Measurements from ENCODE around the gene PLOD2. TPM values are rescaled to one million over a fixed set of nuclear protein-coding genes. Genes with fewer than 3 reads are reported as not detected.

Gene PLOD2
- total and polyA plus RNA-seq, 2 of the 4 experiments (the other 2 are of a cell fraction): 84.0 to 117 TPM

GRCh38 chr3:146085678-146086077 lies 75.3 kb downstream of the PLOD2 start:
- Histone ChIP-seq H4K91ac (ENCODE audit: insufficient read depth, low read depth, low read length) (no peak overlapping the region), H3K4me3 (ENCODE audit: insufficient read depth, low read depth, low read length) (no peak overlapping the region), H4K8ac (ENCODE audit: low read depth in 2 of 2, low read length in 2 of 2) (no peak overlapping the region), H3K23ac (ENCODE audit: low read depth, low read length) (no peak overlapping the region), H3K56ac (ENCODE audit: extremely low read depth, insufficient read depth, low read length) (no peak overlapping the region), H3K14ac (replicated peaks; ENCODE audit: low read depth, low read length) (no peak overlapping the region), H3K27me3 (ENCODE audit: control insufficient read depth, insufficient read depth, low read length) (no peaks in the 10 kb centered on the region), H3K9me3 (ENCODE audit: control insufficient read depth, insufficient read depth, low read length) (no peaks in the 10 kb centered on the region), H2BK5ac (ENCODE audit: low read depth, low read length, poor library complexity, severe bottlenecking) (no peak overlapping the region), H4K5ac (ENCODE audit: low read depth, low read length) (no peak overlapping the region; the same call in 1 of the 2 replicates), H3K79me1 (ENCODE audit: low read depth in 1 of 2, low read length in 2 of 2) (no peaks in the 10 kb centered on the region), H2BK120ac (ENCODE audit: low read depth, low read length) (no peak overlapping the region), H3K4me1 (ENCODE audit: control insufficient read depth, insufficient read depth, low read length) (peaks cover 2% of the 10 kb centered on the region; the same call in 1 of the 2 replicates), H2AK5ac (ENCODE audit: low read depth, low read length) (no peak overlapping the region), H2BK15ac (ENCODE audit: low read depth, low read length) (no peak overlapping the region), H2AFZ (replicated peaks; ENCODE audit: low read length, poor library complexity) (no peak overlapping the region), H2AK9ac (replicated peaks; ENCODE audit: low read depth, low read length, poor library complexity) (no peak overlapping the region), H2BK20ac (ENCODE audit: low read depth, low read length) (no peak overlapping the region), H4K20me1 (ENCODE audit: insufficient read depth, low read length) (no peaks in the 10 kb centered on the region), H3K4ac (ENCODE audit: low read depth, low read length) (no peak overlapping the region), H3K9me1 (ENCODE audit: insufficient read depth, low read length) (no peaks in the 10 kb centered on the region), H3K36me3 (ENCODE audit: control insufficient read depth, insufficient read depth, low read length) (0 out of 2 replicates have a peak, but pooled peaks cover 2% of the 10 kb centered on the region), H3K27ac (ENCODE audit: insufficient read depth, low read length) (no peak overlapping the region), H3K4me2 (ENCODE audit: low read depth, low read length) (no peak overlapping the region), H3K18ac (ENCODE audit: low read depth, low read length) (no peak overlapping the region), H3K9ac (ENCODE audit: low read depth, low read length) (no peak overlapping the region)
- no CpG with 5 or more reads among the region's 2 CpGs for WGBS, 2 experiments (ENCODE audit: extremely low coverage in 2 of 2, insufficient read length in 1 of 2)
- dilution Hi-C loops (cut with HindIII; ENCODE audit: low sequenced_read_pairs, unreplicated experiment) (no loop called here), in situ Hi-C loops (cut with MboI; ENCODE audit: low sequenced_read_pairs) (no loop called here), intact Hi-C loops (cut with micrococcal nuclease) (no loop called here)
- ChIA-PET CTCF (no interaction called here), POLR2A (ENCODE audit: unreplicated experiment) (no interaction called here)
- ATAC-seq (ENCODE audit: low read depth): no peak
- no TSS peak for BruUV-seq (replicated peaks)
- DNase-seq: no peak
- 0 out of 2 replicates have a peak, but pooled peaks have one; percentile 16 for TF ChIP-seq MAFK (IDR thresholded peaks at IDR 0.05; ENCODE audit: low read depth, low read length)
- no peak for TF ChIP-seq MAZ (IDR thresholded peaks at IDR 0.05; ENCODE audit: borderline replicate concordance, low read depth, low read length)

Data from IMR-90 (cell line).